BJ (cell line): ENCODE data around the gene BTD. TPM values are rescaled to one million over a fixed set of nuclear protein-coding genes. Genes with fewer than 3 reads are reported as not detected.

Source experiments
- CTCF ChIA-PET: fragments of 350-600 bp; formaldehyde crosslinking; extraction: SDS; loops from one replicate; lab custom pipeline; 2021; ENCODE audit warnings: antibody characterized with exemption, inconsistent platforms; lab: Yijun Ruan, JAX
- POLR2A ChIA-PET: fragments of 300-600 bp; sonication (Branson Sonifier 250); formaldehyde crosslinking; extraction: SDS; loops from one replicate; lab custom pipeline; 2021; ENCODE audit warnings: antibody characterized with exemption; lab: Charles Lee
- DNase-seq: peaks from one replicate; pipeline ENCODE4 v3.0.0-alpha.2; 2011; ENCODE audit warnings: low read depth
- H3K27me3 ChIP-seq: 2 replicates; pipeline ENCODE4 v1.6.0; 2011; ENCODE audit warnings: low read length; ENCODE audit not compliant: control insufficient read depth, insufficient read depth
- H3K36me3 ChIP-seq: 2 replicates; pipeline ENCODE4 v1.5.1; 2011; ENCODE audit warnings: low read length; ENCODE audit not compliant: control insufficient read depth, insufficient read depth
- H3K4me3 ChIP-seq: 2 replicates; pipeline ENCODE4 v1.5.1; 2011; ENCODE audit warnings: low read depth, mild to moderate bottlenecking, control low read depth, low read length
- CTCF ChIP-seq: IDR thresholded peaks from 2 replicates; pipeline ENCODE4 v1.5.1; 2011; ENCODE audit warnings: low read depth, mild to moderate bottlenecking, control low read depth, inconsistent platforms, low read length, moderate library complexity; ENCODE audit not compliant: insufficient read depth
- polyA plus RNA-seq: library from polyadenylated mRNA; depleted of rRNA; stranded (reverse); fragments of >200 nt; gene quantifications from 2 replicates; pipeline ENCODE4 v1.2.3, GENCODE V29; 2011

Gene BTD
- polyA plus RNA-seq, 1 experiment, result 24.8 TPM

- TF ChIP-seq CTCF, result no peak
- Histone ChIP-seq H3K4me3 (no peak overlapping the region), H3K27me3 (no peaks in the 10 kb centered on the region), H3K36me3 (no peaks in the 10 kb centered on the region)
- CTCF ChIA-PET, result no interaction called here
- DNase-seq, result no peak
- POLR2A ChIA-PET, result no interaction called here
Observed at GRCh38 chr3:15659254-15659975, 57.9 kb downstream of the BTD start.

GRCh38 chr3:15660055-15660935 lies 58.8 kb downstream of the BTD start:
- no peak for DNase-seq
- H3K27me3 ChIP-seq, result no peaks in the 10 kb centered on the region
- no peak for TF ChIP-seq CTCF
- H3K36me3 ChIP-seq, result no peaks in the 10 kb centered on the region
- ChIA-PET CTCF (no interaction called here), POLR2A (no interaction called here)
- H3K4me3 ChIP-seq, result no peak overlapping the region

- no peak for DNase-seq
- Histone ChIP-seq H3K36me3 (peaks cover 2% of the 10 kb centered on the region), H3K27me3 (no peaks in the 10 kb centered on the region), H3K4me3 (no peak overlapping the region)
- TF ChIP-seq CTCF, result no peak
- ChIA-PET POLR2A (no interaction called here), CTCF (interaction anchor here (0.6 to 1.9 kb wide), 2 partner anchors 33 to 34 kb away, joined by 3 to 6 read pairs; no protein-coding TSS in a partner anchor)
Observed at GRCh38 chr3:15664144-15664543, 62.6 kb downstream of the BTD start.

- ChIA-PET CTCF (no interaction called here), POLR2A (no interaction called here)
- Histone ChIP-seq H3K27me3 (no peaks in the 10 kb centered on the region), H3K4me3 (no peak overlapping the region), H3K36me3 (peaks cover 6% of the 10 kb centered on the region)
- TF ChIP-seq CTCF, result no peak
- no peak for DNase-seq
Observed at GRCh38 chr3:15665510-15666150, 64.1 kb downstream of the BTD start.

GRCh38 chr3:15666277-15666676 lies 64.7 kb downstream of the BTD start:
- H3K27me3 ChIP-seq, result no peaks in the 10 kb centered on the region
- peaks cover 6% of the 10 kb centered on the region for H3K36me3 ChIP-seq
- CTCF ChIA-PET, result no interaction called here
- H3K4me3 ChIP-seq, result no peak overlapping the region
- DNase-seq, result no peak
- TF ChIP-seq CTCF, result no peak
- POLR2A ChIA-PET, result no interaction called here
